GM19455 (cell line): ENCODE results near the gene TH.
"Not testable (repeated sequence)": the region's sequence is repeated elsewhere in the genome, so short reads cannot be mapped to it uniquely, and the experiment has no call there.

ENCODE experiments used
- ATAC-seq: cut with Tn5 transposase; IDR thresholded peaks from one replicate; pipeline ENCODE4 v1.9.1; 2021; ENCODE audit not compliant: unreplicated experiment

TH gene

DNA sequence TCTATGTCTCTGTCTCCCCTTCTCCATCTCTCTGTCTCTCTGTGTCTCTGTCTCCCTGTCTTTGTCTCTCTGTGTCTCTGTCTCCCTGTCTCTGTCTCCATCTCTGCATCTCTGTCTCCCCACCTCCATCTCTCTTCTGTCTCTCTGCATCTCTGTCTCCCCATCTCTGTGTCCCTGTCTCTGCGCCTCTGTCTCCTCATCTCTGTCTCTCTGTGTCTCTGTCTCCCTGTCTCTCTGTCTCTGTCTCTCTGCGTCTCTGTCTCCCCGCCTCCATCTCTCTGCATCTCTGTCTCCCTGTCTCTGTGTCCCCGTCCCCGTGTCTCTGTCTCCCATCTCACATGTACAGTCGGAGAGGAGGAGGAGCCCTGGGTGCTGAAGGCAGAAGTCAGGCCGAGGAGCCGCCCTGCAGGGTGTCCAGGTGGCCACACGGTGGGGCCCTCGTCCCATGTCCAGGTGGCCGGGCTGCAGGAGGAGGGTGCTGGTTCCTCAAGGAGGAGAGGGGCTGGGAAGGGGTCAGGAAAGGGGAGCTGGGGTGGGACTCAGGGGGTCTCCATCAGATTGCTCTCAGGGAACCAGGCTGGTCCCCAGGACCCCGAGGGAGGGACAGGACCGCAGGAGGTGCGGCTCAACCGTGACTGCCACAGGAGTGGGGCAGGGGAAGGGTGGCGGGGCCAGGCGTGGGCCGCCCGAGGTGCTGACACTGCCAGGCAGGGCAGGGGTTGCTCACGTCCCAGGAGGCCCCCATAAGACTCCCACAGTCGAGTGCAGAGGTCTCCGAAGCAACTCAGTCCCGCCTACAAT is 25.6 kb upstream of the TH start:
- ATAC-seq, result no peak

- ATAC-seq, result no peak
These were observed 24.1 kb upstream of the TH start for GRCh38 chr11:2195756-2196088.

DNA sequence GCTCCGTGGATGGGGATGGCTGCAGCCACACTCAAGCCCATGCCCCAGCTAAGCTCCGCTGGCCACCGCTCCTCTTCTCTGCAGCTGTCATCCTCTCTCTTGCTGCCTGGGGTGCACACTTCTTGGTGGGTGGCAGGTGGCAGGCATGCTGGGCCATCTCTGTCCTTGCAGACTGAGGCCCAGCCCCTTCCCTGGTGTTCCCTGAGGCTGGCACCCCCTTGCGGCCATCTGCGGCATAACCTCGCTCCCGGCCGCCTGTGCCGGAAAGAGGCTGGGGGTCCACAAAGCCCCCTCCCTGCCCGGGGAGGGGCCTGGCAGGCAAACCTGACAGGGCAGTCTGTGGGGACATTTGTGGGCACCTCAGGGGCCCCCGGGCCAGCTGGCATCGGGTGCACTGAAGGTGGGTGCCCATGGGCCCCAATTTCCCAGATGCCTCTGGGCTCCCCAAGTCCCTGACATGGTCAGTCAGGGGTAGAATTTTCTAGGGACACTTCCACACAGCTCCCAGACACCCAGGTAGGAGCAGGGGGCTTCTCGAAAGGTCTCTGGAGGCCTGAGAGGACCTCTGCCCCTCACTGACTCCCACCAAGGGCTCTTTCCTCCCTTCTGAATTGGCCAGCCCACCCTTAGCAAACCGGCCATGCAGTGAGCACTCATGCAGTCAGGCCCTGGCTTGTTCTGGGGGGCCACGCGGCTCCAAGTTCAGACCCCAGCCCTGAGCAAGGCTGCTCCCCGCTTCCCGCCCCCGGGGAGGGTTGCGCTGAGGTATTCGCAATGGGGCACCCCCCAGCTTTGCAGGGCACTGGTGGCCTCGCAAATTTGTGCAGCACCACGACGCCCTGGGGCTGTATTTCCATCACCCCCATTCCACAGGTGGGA is 23.5 kb upstream of the TH start:
- ATAC-seq, result no peak

GRCh38 chr11:2193888-2194595 is 22.4 kb upstream of the TH start:
- not testable (repeated sequence) for ATAC-seq

- no peak for ATAC-seq
These were observed 21.7 kb upstream of the TH start for GRCh38 chr11:2193099-2193887.

DNA sequence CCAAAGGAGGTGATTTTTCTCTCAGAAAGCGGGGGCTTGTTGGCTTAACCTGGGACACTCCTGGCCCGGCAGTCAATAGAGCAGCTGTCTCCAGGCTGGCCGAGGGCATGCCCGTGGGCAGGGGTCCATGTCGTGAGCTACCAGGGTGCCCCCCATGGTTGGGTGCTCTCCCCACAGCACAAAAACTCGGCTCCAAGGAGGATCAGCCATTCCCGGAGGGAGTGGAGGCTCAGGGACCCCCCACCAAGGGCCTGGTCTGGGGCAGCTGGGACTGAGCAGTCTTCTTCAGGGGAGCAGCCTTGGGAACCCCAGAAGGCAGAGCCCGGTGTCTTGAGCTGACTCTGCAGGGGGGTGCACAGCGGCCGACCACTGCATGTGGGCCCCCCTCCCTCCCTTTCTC is 20.8 kb upstream of the TH start:
- ATAC-seq, result no peak

DNA sequence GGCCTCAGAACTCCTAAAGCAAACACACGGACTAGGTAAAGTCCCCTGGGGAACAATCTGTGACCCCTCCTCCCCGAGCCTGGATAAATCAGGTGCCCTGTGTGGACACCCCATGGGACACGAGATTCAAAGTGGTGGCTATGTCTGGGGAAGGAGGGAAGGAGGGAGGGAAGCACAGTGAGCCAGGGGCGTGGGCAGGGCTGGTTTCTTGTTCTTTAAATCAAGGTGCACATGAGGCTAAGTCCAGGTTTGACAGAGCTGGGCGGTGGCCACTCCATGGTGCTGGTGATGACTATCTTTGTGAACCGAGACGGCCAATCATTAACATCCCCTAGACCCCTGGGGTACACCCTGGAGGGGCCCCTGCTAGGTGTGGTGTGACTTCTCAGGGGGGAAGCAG is 20.3 kb upstream of the TH start:
- ATAC-seq, result no peak

- ATAC-seq, result no peak
These were observed 19.2 kb upstream of the TH start for GRCh38 chr11:2190657-2191471.

DNA sequence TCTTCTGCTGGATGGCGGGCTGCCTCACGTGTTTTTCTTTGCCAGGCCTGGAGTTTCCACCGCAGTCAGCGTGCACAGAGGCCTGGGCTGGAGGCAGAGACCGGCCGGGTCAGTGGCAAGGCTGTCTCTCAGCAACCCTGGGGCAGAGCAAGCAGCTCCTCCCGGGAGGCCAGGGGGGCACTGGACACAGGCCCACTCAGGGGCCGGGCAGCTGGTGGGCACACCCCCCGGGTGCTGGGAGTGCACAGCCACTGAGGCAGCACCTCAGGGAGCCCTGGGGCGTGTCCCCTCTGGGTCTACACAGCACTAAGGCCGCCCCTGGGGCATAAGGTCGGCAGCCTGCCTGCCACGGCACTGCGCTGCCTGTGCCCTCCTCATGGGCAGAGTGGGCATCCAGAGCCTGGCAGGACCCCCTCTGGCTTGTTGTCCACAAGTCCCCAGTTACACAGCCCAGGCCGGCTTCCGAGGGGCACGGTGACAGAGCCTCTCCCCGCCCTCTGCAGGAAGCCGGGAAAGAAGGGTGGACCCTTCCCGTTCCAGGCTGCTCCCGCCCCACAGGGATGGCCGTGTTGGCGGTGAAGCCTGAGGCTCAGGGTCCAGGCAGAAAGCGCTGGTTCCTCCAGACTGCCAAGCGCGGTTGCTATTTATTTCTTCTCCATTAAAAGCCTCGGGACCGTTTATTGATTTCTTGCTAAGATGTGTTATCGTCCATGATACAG is 18.5 kb upstream of the TH start:
- no peak for ATAC-seq

DNA sequence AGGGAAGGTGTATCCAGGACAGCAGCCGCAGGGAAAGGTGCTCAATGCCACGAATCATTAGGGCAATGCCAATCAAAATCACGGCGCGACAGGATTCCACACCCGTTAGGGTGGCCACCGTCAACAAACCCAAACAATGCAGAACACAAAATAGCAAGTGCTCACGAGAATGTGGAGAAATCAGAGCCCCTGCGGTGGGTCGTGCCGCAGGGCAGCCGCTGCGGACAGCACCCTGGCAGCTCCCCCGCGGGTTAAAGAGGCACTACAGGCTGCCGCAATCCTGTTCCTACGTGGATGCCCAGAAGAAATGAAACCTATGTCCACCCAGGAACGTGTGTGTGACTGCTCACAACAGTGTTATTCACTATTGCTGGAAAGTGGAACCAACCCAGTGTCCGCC is 17.1 kb upstream of the TH start:
- ATAC-seq, result no peak

GRCh38 chr11:2187280-2187707 is 15.7 kb upstream of the TH start:
- ATAC-seq, result no peak

DNA sequence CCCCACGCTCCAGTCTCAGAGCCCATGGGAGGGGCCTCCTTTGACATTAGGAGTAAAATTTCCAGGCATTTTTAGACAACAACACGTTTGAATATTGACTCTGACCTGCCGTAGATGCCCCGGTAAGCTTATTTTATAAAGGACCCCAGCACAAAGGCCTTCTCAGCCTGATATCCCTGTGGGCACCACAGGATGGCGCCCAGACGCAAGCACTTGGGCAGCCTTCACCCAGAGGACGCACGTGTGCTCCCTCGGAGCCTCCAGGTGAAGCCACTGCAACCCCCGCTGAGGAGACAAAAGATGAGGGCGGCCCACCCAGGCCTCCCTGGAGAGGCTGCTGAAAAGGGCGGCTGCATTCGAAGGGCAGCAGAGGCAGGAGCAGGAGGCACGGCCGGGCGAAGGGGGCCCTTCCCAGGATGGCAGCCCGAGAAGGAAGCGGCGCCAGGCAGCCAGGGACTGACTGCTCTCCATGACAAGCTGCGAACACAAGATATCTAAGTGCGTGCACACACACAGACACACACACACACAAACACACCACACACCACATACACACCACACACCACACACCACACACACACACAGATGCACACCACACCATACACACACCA is 15.2 kb upstream of the TH start:
- ATAC-seq, result no peak

- ATAC-seq, result no peak
These were observed 13.9 kb upstream of the TH start for GRCh38 chr11:2185324-2186085.

GRCh38 chr11:2182692-2183474 is 11.3 kb upstream of the TH start:
- no peak for ATAC-seq

DNA sequence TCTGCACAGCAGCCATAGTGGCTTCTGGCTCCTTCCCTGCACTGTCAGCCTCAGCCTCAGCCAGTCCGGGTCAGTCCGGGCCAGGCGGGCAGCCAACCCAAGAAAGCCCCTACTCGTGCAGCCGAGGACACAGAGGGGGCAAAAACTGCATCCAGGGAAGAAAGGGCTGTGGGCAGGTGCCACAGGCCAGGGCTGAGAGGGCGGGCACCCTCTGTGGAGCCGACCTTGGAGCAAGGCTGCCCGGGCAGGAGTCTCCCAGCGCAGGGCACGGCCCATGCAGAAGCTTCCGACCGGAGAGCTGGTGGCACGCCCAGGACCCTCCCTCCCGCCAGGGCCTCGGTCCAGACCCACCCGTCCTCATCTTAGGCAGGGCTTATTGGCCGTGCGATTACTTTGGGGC is 10.5 kb upstream of the TH start:
- ATAC-seq, result no peak

DNA sequence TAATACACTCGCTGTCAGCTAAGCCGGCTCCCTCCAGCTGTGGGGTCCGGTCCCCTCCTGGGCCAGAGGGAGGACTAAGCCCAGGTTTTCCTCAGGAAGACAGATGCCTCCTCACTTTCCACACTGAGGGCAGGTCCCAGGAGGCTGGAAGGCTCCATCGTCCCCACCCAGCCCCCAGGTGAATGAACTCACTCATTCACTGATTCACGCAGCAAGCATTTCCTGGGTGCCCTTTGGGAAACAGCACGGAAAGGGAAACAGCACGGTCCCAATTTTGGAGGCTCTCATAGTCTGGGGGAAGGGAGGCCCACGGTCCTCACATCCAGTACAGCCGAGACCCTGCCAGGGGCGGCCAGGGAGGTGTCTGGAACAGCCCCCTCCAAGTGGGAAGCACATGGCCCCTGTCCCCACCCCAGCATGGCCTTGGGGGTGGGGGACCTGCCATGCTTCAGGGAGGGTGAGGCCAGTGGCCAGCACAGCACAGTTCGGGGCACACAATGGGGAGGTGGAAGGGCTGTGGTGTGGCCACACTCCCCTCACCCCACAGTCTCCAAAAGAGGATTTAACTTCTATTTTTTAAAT is 9.3 kb upstream of the TH start:
- no peak for ATAC-seq

GRCh38 chr11:2180347-2180746 is 8.7 kb upstream of the TH start:
- ATAC-seq, result no peak
